Activated naive CD4-positive, alpha-beta T cell treated with anti-CD3 and anti-CD28 coated beads, Interleukin-2, amount 50 U/mL, for 72 hours (primary cell): ENCODE results near the gene C11orf58. TPM values are rescaled to one million over a fixed set of nuclear protein-coding genes. Genes with fewer than 3 reads are reported as not detected.

Experiments
- ATAC-seq, 2 donors: fragments of 150-1000 bp; cut with Tn5 transposase; 2 replicates each; pipeline ENCODE4 v1.10.0; 2021; ENCODE audit warnings: mild to moderate bottlenecking in 2 of 2, moderate library complexity in 2 of 2
- DNase-seq, 2 donors: peaks; one replicate each; pipeline ENCODE4 v3.0.0; 2021 to 2022; ENCODE audit warnings: low spot score in 2 of 2
- H3K27ac Mint-ChIP-seq, 2 donors: one replicate each; pipeline ENCODE4 v1.8.0; 2022; ENCODE audit warnings: mild to moderate bottlenecking in 2 of 2, mixed read lengths in 2 of 2
- H3K36me3 Mint-ChIP-seq, 2 donors: one replicate each; pipeline ENCODE4 v1.8.0; 2022; ENCODE audit warnings: mixed read lengths in 2 of 2
- H3K9me3 Mint-ChIP-seq, 2 donors: one replicate each; pipeline ENCODE4 v1.8.0; 2022; ENCODE audit warnings: mixed read lengths in 2 of 2
- total RNA-seq, 2 donors: library from RNA; stranded (reverse); gene quantifications; one replicate each; pipeline ENCODE4 v1.2.3, GENCODE V29; 2022

C11orf58 gene
- total RNA-seq, 2 donors from 2014 or later = 125 to 139 TPM

- ATAC-seq (no peak), DNase-seq (no peak)
- Mint-ChIP-seq H3K36me3 (no peaks in the 10 kb centered on the region), H3K9me3 (no peaks in the 10 kb centered on the region), H3K27ac (no peak overlapping the region)
These were observed 51.4 kb downstream of the C11orf58 start for GRCh38 chr11:16789560-16790485.

GRCh38 chr11:16790486-16791190, 52.2 kb downstream of the C11orf58 start:
- Mint-ChIP-seq H3K9me3 (no peaks in the 10 kb centered on the region), H3K27ac (peak overlapping the region in 1 of 2 donors; percentile 68)
- ATAC-seq = no peak

GRCh38 chr11:16791191-16791961, 52.9 kb downstream of the C11orf58 start:
- DNase-seq = no peak
- H3K27ac Mint-ChIP-seq = peak overlapping the region in 1 of 2 donors; percentile 68
- no peaks in the 10 kb centered on the region for H3K36me3 Mint-ChIP-seq
- H3K9me3 Mint-ChIP-seq = no peaks in the 10 kb centered on the region
- peak; percentile 38 to 71 for ATAC-seq

More at GRCh38 chr11:16790486-16791190, 52.2 kb downstream of the C11orf58 start:
- no peaks in the 10 kb centered on the region for H3K36me3 Mint-ChIP-seq
- DNase-seq = no peak

GRCh38 chr11:16792426-16792825, 54.0 kb downstream of the C11orf58 start:
- DNase-seq (no peak), ATAC-seq (no peak)
- H3K27ac Mint-ChIP-seq = no peak overlapping the region
- H3K36me3 Mint-ChIP-seq = no peaks in the 10 kb centered on the region
- H3K9me3 Mint-ChIP-seq = no peaks in the 10 kb centered on the region

GRCh38 chr11:16793009-16793408, 54.6 kb downstream of the C11orf58 start:
- H3K9me3 Mint-ChIP-seq = no peaks in the 10 kb centered on the region
- DNase-seq = no peak
- no peak for ATAC-seq
- H3K36me3 Mint-ChIP-seq = no peaks in the 10 kb centered on the region
- no peak overlapping the region for H3K27ac Mint-ChIP-seq

- Mint-ChIP-seq H3K36me3 (no peaks in the 10 kb centered on the region), H3K9me3 (no peaks in the 10 kb centered on the region), H3K27ac (no peak overlapping the region)
- ATAC-seq = no peak
- no peak for DNase-seq
These were observed 55.1 kb downstream of the C11orf58 start for GRCh38 chr11:16793511-16793910.

- ATAC-seq (no peak), DNase-seq (no peak)
- no peaks in the 10 kb centered on the region for H3K9me3 Mint-ChIP-seq
- H3K27ac Mint-ChIP-seq = no peak overlapping the region
- H3K36me3 Mint-ChIP-seq = no peaks in the 10 kb centered on the region
These were observed 55.8 kb downstream of the C11orf58 start for GRCh38 chr11:16794047-16794818.

- ATAC-seq (no peak), DNase-seq (no peak)
- H3K27ac Mint-ChIP-seq = peak overlapping the region in 1 of 2 donors; percentile 22
- no peaks in the 10 kb centered on the region for H3K9me3 Mint-ChIP-seq
- no peaks in the 10 kb centered on the region for H3K36me3 Mint-ChIP-seq
These were observed 56.7 kb downstream of the C11orf58 start for GRCh38 chr11:16795146-16795545.

- Mint-ChIP-seq H3K36me3 (no peaks in the 10 kb centered on the region), H3K27ac (no peak overlapping the region), H3K9me3 (no peaks in the 10 kb centered on the region)
- no peak for DNase-seq
- no peak for ATAC-seq
These were observed 57.9 kb downstream of the C11orf58 start for GRCh38 chr11:16796311-16796710.

GRCh38 chr11:16797776-16798175, 59.3 kb downstream of the C11orf58 start:
- Mint-ChIP-seq H3K36me3 (no peaks in the 10 kb centered on the region), H3K27ac (peak overlapping the region in 1 of 2 donors; percentile 19)
- ATAC-seq = no peak

GRCh38 chr11:16799221-16799620, 60.8 kb downstream of the C11orf58 start:
- H3K27ac Mint-ChIP-seq = no peak overlapping the region
- ATAC-seq (no peak), DNase-seq (no peak)
- H3K9me3 Mint-ChIP-seq = no peaks in the 10 kb centered on the region
- H3K36me3 Mint-ChIP-seq = no peaks in the 10 kb centered on the region

More at GRCh38 chr11:16797776-16798175, 59.3 kb downstream of the C11orf58 start:
- DNase-seq = no peak
- no peaks in the 10 kb centered on the region for H3K9me3 Mint-ChIP-seq

GRCh38 chr11:16799890-16800289, 61.4 kb downstream of the C11orf58 start:
- Mint-ChIP-seq H3K36me3 (no peaks in the 10 kb centered on the region), H3K27ac (peak overlapping the region in 1 of 2 donors; percentile 11)
- ATAC-seq = no peak

GRCh38 chr11:16800382-16800781, 61.9 kb downstream of the C11orf58 start:
- no peak overlapping the region for H3K27ac Mint-ChIP-seq
- no peaks in the 10 kb centered on the region for H3K36me3 Mint-ChIP-seq
- DNase-seq (no peak), ATAC-seq (no peak)
- H3K9me3 Mint-ChIP-seq = no peaks in the 10 kb centered on the region

More at GRCh38 chr11:16799890-16800289, 61.4 kb downstream of the C11orf58 start:
- no peaks in the 10 kb centered on the region for H3K9me3 Mint-ChIP-seq
- peak in 1 of 2 donors; percentile 16 for DNase-seq

- Mint-ChIP-seq H3K27ac (no peak overlapping the region), H3K9me3 (no peaks in the 10 kb centered on the region), H3K36me3 (no peaks in the 10 kb centered on the region)
- no peak for DNase-seq
- ATAC-seq = no peak
These were observed 63.0 kb downstream of the C11orf58 start for GRCh38 chr11:16801288-16801980.

- Mint-ChIP-seq H3K9me3 (no peaks in the 10 kb centered on the region), H3K36me3 (no peaks in the 10 kb centered on the region), H3K27ac (no peak overlapping the region)
- ATAC-seq (no peak), DNase-seq (no peak)
These were observed 65.9 kb downstream of the C11orf58 start for GRCh38 chr11:16804104-16804947.
